Endothelial cell of umbilical vein (primary cell): Measurements from ENCODE around the gene TFF3. TPM values are rescaled to one million over a fixed set of nuclear protein-coding genes. Genes with fewer than 3 reads are reported as not detected.

Experiments
- BruUV-seq: library from RNA; stranded (reverse); fragments of 400-500 nt; replicated peaks from 2 replicates; lab custom pipeline; 2021; lab: Mats Ljungman, UMichigan
- CTCF ChIA-PET: fragments of 300-600, 350-600 bp; sonication (Branson Sonifier 250); formaldehyde crosslinking; loops from one replicate; lab custom pipeline; 2021; ENCODE audit warnings: antibody characterized with exemption, inconsistent platforms; lab: Charles Lee
- POLR2A ChIA-PET: fragments of 300-600, 350-600 bp; sonication (Branson Sonifier 250); formaldehyde crosslinking; loops from one replicate; lab custom pipeline; 2021; ENCODE audit warnings: antibody characterized with exemption, inconsistent platforms; lab: Charles Lee
- DNase-seq: peaks from one replicate; pipeline ENCODE4 v3.0.0-alpha.2; 2011; ENCODE audit warnings: low read depth, low spot score
- FAIRE-seq: peaks from 2 replicates; lab custom pipeline; 2011; peaks lifted over from hg19 to GRCh38; lab: Jason Lieb, UNC
- H2AFZ ChIP-seq: 2 replicates; pipeline ENCODE4 v1.6.0; 2012; ENCODE audit warnings: low read depth, low read length, control low read depth, inconsistent platforms
- H3K27ac ChIP-seq: 2 replicates; pipeline ENCODE4 v1.5.1; 2011; ENCODE audit warnings: low read depth, mild to moderate bottlenecking, control low read depth, low read length, moderate library complexity; ENCODE audit not compliant: insufficient read depth
- H3K27me3 ChIP-seq, 2 experiments: 2 replicates each; pipeline versions ENCODE4 v1.6.0 to v1.6.1; 2011; ENCODE audit warnings: low read length in 2 of 2, mixed read lengths in 1 of 2; ENCODE audit not compliant: control insufficient read depth in 2 of 2, insufficient read depth in 2 of 2
- H3K36me3 ChIP-seq, 2 experiments: 2 replicates in 1 of 2; 3 replicates in 1 of 2; pipeline ENCODE4 v1.5.1; 2011; ENCODE audit warnings: low read length in 2 of 2, mild to moderate bottlenecking in 1 of 2, moderate library complexity in 1 of 2; ENCODE audit not compliant: control insufficient read depth in 2 of 2, insufficient read depth in 2 of 2; ENCODE audit errors: extremely low read depth in 1 of 2
- H3K4me1 ChIP-seq: 3 replicates; pipeline ENCODE4 v1.5.1; 2011; ENCODE audit warnings: mild to moderate bottlenecking, low read length; ENCODE audit not compliant: control insufficient read depth, insufficient read depth; ENCODE audit errors: extremely low read depth
- H3K4me2 ChIP-seq: 2 replicates; pipeline ENCODE4 v1.6.1; 2011; ENCODE audit warnings: low read length, control low read depth, mixed read lengths; ENCODE audit not compliant: insufficient read depth
- H3K4me3 ChIP-seq, 3 experiments: fragments of 200-600 bp in 1 of 3; sonication (generic), shearing (Covaris generic) in 1 of 3; replicated peaks in 1 of 3; 2 replicates each; pipeline ENCODE4 v1.5.1; 2011 to 2016; ENCODE audit warnings: control low read depth in 3 of 3, low read length in 3 of 3, mild to moderate bottlenecking in 2 of 3, inconsistent platforms in 1 of 3, low read depth in 1 of 3, moderate library complexity in 1 of 3; ENCODE audit not compliant: insufficient read depth in 1 of 3
- H3K79me2 ChIP-seq: 2 replicates; pipeline ENCODE4 v1.6.0; 2012; ENCODE audit warnings: low read length, inconsistent platforms; ENCODE audit not compliant: control insufficient read depth, insufficient read depth
- H3K9ac ChIP-seq: replicated peaks from 2 replicates; pipeline ENCODE3; 2011; ENCODE audit warnings: low read length, control low read depth; ENCODE audit not compliant: insufficient read depth; ENCODE audit errors: extremely low read depth
- H3K9me1 ChIP-seq: replicated peaks from 3 replicates; pipeline ENCODE4 v1.6.0; 2011; ENCODE audit warnings: mild to moderate bottlenecking, low read length; ENCODE audit not compliant: control insufficient read depth, insufficient read depth; ENCODE audit errors: extremely low read depth
- H3K9me3 ChIP-seq: replicated peaks from 2 replicates; pipeline ENCODE4 v1.5.1; 2012; ENCODE audit warnings: low read length, inconsistent platforms; ENCODE audit not compliant: control insufficient read depth, insufficient read depth
- H4K20me1 ChIP-seq: replicated peaks from 2 replicates; pipeline ENCODE3; 2011; ENCODE audit warnings: mild to moderate bottlenecking, low read length; ENCODE audit not compliant: control insufficient read depth, insufficient read depth; ENCODE audit errors: extremely low read depth
- EZH2 ChIP-seq: IDR thresholded peaks from 2 replicates; pipeline ENCODE4 v1.6.1; 2012; ENCODE audit warnings: borderline replicate concordance, low read depth, mild to moderate bottlenecking, moderate library complexity, low read length, inconsistent platforms; ENCODE audit not compliant: severe bottlenecking
- FOS ChIP-seq: IDR thresholded peaks from 2 replicates; pipeline ENCODE4 v1.6.1; 2011; ENCODE audit warnings: mild to moderate bottlenecking, low read length, moderate library complexity, borderline replicate concordance; ENCODE audit not compliant: insufficient read depth
- GATA2 ChIP-seq: IDR thresholded peaks from 2 replicates; pipeline ENCODE4 v1.7.0; 2011; ENCODE audit warnings: low read depth, mild to moderate bottlenecking, moderate library complexity, mixed read lengths, low read length; ENCODE audit not compliant: insufficient read length, insufficient read depth
- JUN ChIP-seq: IDR thresholded peaks from 2 replicates; pipeline ENCODE4 v1.6.1; 2011; ENCODE audit warnings: borderline replicate concordance, low read depth; ENCODE audit not compliant: insufficient read length, insufficient read depth
- MYC ChIP-seq: IDR thresholded peaks from one replicate; pipeline ENCODE4 v1.6.1; 2011; ENCODE audit warnings: mild to moderate bottlenecking, low read depth, low read length
- POLR2A ChIP-seq: IDR thresholded peaks from 2 replicates; pipeline ENCODE4 v1.6.1; 2012; ENCODE audit warnings: low read depth, mild to moderate bottlenecking, control low read depth, low read length
- POLR2AphosphoS5 ChIP-seq: IDR thresholded peaks from 2 replicates; pipeline ENCODE4 v1.6.1; 2012; ENCODE audit warnings: low read depth, mild to moderate bottlenecking, control low read depth, low read length, moderate library complexity; ENCODE audit not compliant: insufficient read depth
- dilution Hi-C: fragments of 300-500 bp; cut with MboI; formaldehyde crosslinking; loops from one replicate; pipeline ENCODE4 v1.15.0; 2019; ENCODE audit warnings: low sequenced_read_pairs; ENCODE audit not compliant: extremely low pct_ligation_motif_present
- intact Hi-C: fragments of 100-400 bp; cut with micrococcal nuclease; formaldehyde crosslinking; loops from one replicate; pipeline ENCODE4 v1.10.0; 2022
- polyA plus RNA-seq, 4 experiments: library from polyadenylated mRNA; depleted of rRNA in 3 of 4; stranded (reverse) in 3 of 4; unstranded in 1 of 4; fragments of >200 nt; gene quantifications; 2 replicates each; pipeline versions ENCODE4 v1.2.1 to v1.2.3, GENCODE V29; 2011 to 2012; ENCODE audit warnings: missing spikeins in 1 of 4
- total RNA-seq: library from RNA; stranded (reverse); gene quantifications from 2 replicates; pipeline ENCODE4 v1.2.3, GENCODE V29; 2021
- TF ChIP-seq, protein P1 (sequence below): IDR thresholded peaks from 2 replicates; pipeline ENCODE4 v1.6.1; 2011; ENCODE audit not compliant: insufficient read depth, insufficient read length
- TF ChIP-seq, protein P2 (sequence below), 2 donors: IDR thresholded peaks; 1 replicate in 1 of 2; 2 replicates in 1 of 2; pipeline ENCODE4 v1.5.1; 2011; ENCODE audit warnings: low read length in 2 of 2, mild to moderate bottlenecking in 2 of 2, moderate library complexity in 2 of 2, control low read depth in 1 of 2, inconsistent platforms in 1 of 2, low read depth in 1 of 2; ENCODE audit not compliant: insufficient read depth in 1 of 2; ENCODE audit errors: extremely low read depth in 1 of 2

Gene TFF3
- total and polyA plus RNA-seq, 2 donors (not counting 3 experiments of a cell fraction or from before 2014, with no cell fraction given): 0.93 to 1.8 TPM

DNA sequence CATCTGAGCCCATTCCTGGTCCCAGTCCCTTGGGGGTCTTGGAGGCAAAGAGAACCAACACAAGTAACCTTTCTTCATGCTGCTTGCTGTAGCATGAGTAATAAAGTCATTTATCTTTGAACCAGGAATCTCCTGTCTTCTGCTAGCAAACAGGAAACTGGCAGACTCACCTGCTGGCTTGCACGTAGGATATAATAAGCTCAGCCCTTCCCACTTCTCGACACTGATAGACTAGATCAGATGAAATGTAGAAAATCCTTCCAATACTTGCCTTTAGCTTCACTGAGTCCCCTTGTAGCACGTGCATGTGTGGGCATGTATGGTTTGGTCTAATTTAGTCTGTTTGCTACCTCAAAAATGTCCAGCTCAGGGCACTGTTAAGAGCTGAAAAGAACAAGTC is 42.1 kb upstream of the TFF3 start:
- H3K9me1 ChIP-seq: no peaks in the 10 kb centered on the region
- H3K27me3 ChIP-seq: peaks cover 0 to 1% of the 10 kb centered on the region in 2 experiments
- DNase-seq (no peak), FAIRE-seq (no peak)
- H3K27ac ChIP-seq: no peak overlapping the region
- no peaks in the 10 kb centered on the region for H3K79me2 ChIP-seq
- no peaks in the 10 kb centered on the region for H3K4me1 ChIP-seq
- H3K36me3 ChIP-seq: no peaks in the 10 kb centered on the region
- TF ChIP-seq POLR2AphosphoS5: no peak
- no peaks in the 10 kb centered on the region for H3K9me3 ChIP-seq
- CTCF ChIA-PET: interaction anchor here (1.2 kb wide), 1 partner anchor 20 kb away, joined by 3 read pairs; no protein-coding TSS in a partner anchor
- H4K20me1 ChIP-seq: no peaks in the 10 kb centered on the region
- intact Hi-C loops: no loop called here
- H3K9ac ChIP-seq: no peak overlapping the region
- BruUV-seq: no TSS peak
- no peak overlapping the region for H2AFZ ChIP-seq
- H3K4me3 ChIP-seq: no peak overlapping the region
- no peak overlapping the region for H3K4me2 ChIP-seq
- POLR2A ChIA-PET: no interaction called here
- dilution Hi-C loops: no loop called here

DNA sequence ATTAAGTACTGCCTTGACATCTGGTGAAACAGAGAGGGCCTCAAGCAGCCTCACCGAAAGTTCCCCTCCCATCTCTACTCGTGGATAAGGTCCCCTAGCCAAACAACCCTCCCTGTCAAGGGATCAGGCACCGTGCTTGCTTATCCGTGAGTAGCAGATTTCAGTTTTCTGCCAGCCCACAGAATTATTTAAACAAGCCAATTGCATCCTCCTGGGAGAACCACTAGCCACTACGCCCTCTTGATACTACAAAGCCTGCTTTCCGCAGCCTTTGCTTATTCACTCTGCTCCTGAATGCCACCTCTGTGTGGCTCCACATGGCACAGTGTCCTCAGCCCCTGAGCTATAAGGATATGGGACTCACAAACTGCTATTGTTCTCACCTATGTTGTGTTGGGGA is 41.4 kb upstream of the TFF3 start:
- no peak for FAIRE-seq
- Histone ChIP-seq H3K4me3 (no peak overlapping the region), H3K9ac (no peak overlapping the region), H3K9me3 (no peaks in the 10 kb centered on the region), H3K27me3 (peaks cover 0 to 1% of the 10 kb centered on the region in 2 experiments), H2AFZ (no peak overlapping the region), H3K9me1 (no peaks in the 10 kb centered on the region), H3K4me1 (no peaks in the 10 kb centered on the region), H4K20me1 (no peaks in the 10 kb centered on the region), H3K36me3 (no peaks in the 10 kb centered on the region), H3K4me2 (no peak overlapping the region), H3K79me2 (no peaks in the 10 kb centered on the region), H3K27ac (no peak overlapping the region)
- TF ChIP-seq, protein P1, sequence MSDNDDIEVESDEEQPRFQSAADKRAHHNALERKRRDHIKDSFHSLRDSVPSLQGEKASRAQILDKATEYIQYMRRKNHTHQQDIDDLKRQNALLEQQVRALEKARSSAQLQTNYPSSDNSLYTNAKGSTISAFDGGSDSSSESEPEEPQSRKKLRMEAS: no peak
- TF ChIP-seq MYC: no peak
- no peak for TF ChIP-seq GATA2
- TF ChIP-seq FOS: no peak
- TF ChIP-seq, protein P2, sequence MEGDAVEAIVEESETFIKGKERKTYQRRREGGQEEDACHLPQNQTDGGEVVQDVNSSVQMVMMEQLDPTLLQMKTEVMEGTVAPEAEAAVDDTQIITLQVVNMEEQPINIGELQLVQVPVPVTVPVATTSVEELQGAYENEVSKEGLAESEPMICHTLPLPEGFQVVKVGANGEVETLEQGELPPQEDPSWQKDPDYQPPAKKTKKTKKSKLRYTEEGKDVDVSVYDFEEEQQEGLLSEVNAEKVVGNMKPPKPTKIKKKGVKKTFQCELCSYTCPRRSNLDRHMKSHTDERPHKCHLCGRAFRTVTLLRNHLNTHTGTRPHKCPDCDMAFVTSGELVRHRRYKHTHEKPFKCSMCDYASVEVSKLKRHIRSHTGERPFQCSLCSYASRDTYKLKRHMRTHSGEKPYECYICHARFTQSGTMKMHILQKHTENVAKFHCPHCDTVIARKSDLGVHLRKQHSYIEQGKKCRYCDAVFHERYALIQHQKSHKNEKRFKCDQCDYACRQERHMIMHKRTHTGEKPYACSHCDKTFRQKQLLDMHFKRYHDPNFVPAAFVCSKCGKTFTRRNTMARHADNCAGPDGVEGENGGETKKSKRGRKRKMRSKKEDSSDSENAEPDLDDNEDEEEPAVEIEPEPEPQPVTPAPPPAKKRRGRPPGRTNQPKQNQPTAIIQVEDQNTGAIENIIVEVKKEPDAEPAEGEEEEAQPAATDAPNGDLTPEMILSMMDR (IDR thresholded peaks at IDR 0.05; ENCODE audit: extremely low read depth in 1 of 2, insufficient read depth in 1 of 2, low read depth in 1 of 2, low read length in 2 of 2): no peak
- TF ChIP-seq EZH2: no peak
- TF ChIP-seq POLR2A: no peak
- no peak for TF ChIP-seq POLR2AphosphoS5
- TF ChIP-seq JUN: no peak
- DNase-seq: no peak
- no TSS peak for BruUV-seq
- ChIA-PET POLR2A (no interaction called here), CTCF (interaction anchor here (1.2 kb wide), 1 partner anchor 19 kb away, joined by 3 read pairs; no protein-coding TSS in a partner anchor)
- dilution Hi-C loops: no loop called here
- intact Hi-C loops: no loop called here
